Prostate gland (tissue), 2 donors: ENCODE results near the gene TMEM170B. TPM values are rescaled to one million over a fixed set of nuclear protein-coding genes. Genes with fewer than 3 reads are reported as not detected.

ENCODE experiments used
- DNase-seq: peaks from one replicate; pipeline ENCODE4 v3.0.0-alpha.2; 2019; ENCODE audit warnings: low spot score
- H3K27ac ChIP-seq, 2 donors: fragments of 200-600 bp; sonication (generic); 2 replicates each; pipeline ENCODE4 v1.5.1; 2017 to 2019
- H3K27me3 ChIP-seq: fragments of 200-600 bp; sonication (generic); replicated peaks from 2 replicates; pipeline ENCODE4 v1.5.1; 2019; ENCODE audit not compliant: insufficient read depth
- H3K36me3 ChIP-seq, 2 donors: fragments of 200-600 bp; sonication (generic); 1 replicate in 1 of 2; 2 replicates in 1 of 2; pipeline versions ENCODE4 v1.5.1 to v1.8.1; 2017 to 2019
- H3K4me1 ChIP-seq: fragments of 200-600 bp; sonication (generic); replicated peaks from 2 replicates; pipeline ENCODE4 v1.5.1; 2019
- H3K4me3 ChIP-seq, 2 donors: fragments of 200-600 bp; sonication (generic); 2 replicates each; pipeline ENCODE4 v1.5.1; 2017 to 2019
- H3K9me3 ChIP-seq: fragments of 200-600 bp; sonication (generic); 2 replicates; pipeline ENCODE4 v1.5.1; 2017
- CTCF ChIP-seq, 4 experiments: fragments of 200-600 bp in 2 of 4; fragments of 450-650 bp in 2 of 4; sonication (generic) in 2 of 4; IDR thresholded peaks; 1 replicate in 3 of 4; 2 replicates in 1 of 4; pipeline ENCODE4 v1.5.1; 2016 to 2019; ENCODE audit warnings: antibody characterized with exemption in 4 of 4, mild to moderate bottlenecking in 2 of 4, moderate library complexity in 2 of 4
- POLR2A ChIP-seq: fragments of 450-650 bp; IDR thresholded peaks from one replicate; pipeline ENCODE4 v1.6.1; 2016; ENCODE audit warnings: antibody characterized with exemption, mild to moderate bottlenecking
- POLR2AphosphoS5 ChIP-seq: sonication (generic); formaldehyde crosslinking; IDR thresholded peaks from one replicate; pipeline ENCODE4 v1.6.1; 2017; ENCODE audit warnings: antibody characterized with exemption
- WGBS: methylation state at CpG from one replicate; pipeline ENCODE4 v1.1.5; 2018; 5-methylcytosine and 5-hydroxymethylcytosine counted together
- intact Hi-C: fragments of 100-400 bp; cut with DNase I; formaldehyde crosslinking; loops from one replicate; pipeline ENCODE4 v1.14.2; 2022
- total RNA-seq, 2 donors: library from RNA; depleted of rRNA; stranded (reverse); fragments of >200 nt; gene quantifications; one replicate each; pipeline ENCODE4 v1.1.0, GENCODE V29; 2016

Gene TMEM170B
- total RNA-seq, 2 donors from 2014 or later, result 2.7 to 5.7 TPM

GRCh38 chr6:11596640-11597237, 59.2 kb downstream of the TMEM170B start:
- 82% methylated on average over 8 of the region's 8 CpGs for WGBS
- TF ChIP-seq POLR2A (no peak), CTCF (IDR thresholded peaks at IDR 0.05) (no peak), POLR2AphosphoS5 (no peak)
- Histone ChIP-seq H3K27me3 (no peaks in the 10 kb centered on the region), H3K27ac (no peak overlapping the region), H3K36me3 (no peaks in the 10 kb centered on the region), H3K4me1 (no peaks in the 10 kb centered on the region), H3K4me3 (no peak overlapping the region), H3K9me3 (no peaks in the 10 kb centered on the region)
- intact Hi-C loops, result no loop called here
- no peak for DNase-seq

- TF ChIP-seq CTCF (IDR thresholded peaks at IDR 0.05) (no peak), POLR2AphosphoS5 (no peak), POLR2A (no peak)
- H3K4me3 ChIP-seq, result no peak overlapping the region
- 75% methylated on average over 8 of the region's 8 CpGs for WGBS
- H3K4me1 ChIP-seq, result no peaks in the 10 kb centered on the region
- no peak for DNase-seq
- no peaks in the 10 kb centered on the region for H3K36me3 ChIP-seq
- H3K9me3 ChIP-seq, result no peaks in the 10 kb centered on the region
- H3K27ac ChIP-seq, result no peak overlapping the region
- no peaks in the 10 kb centered on the region for H3K27me3 ChIP-seq
- intact Hi-C loops, result no loop called here
Observed at GRCh38 chr6:11598687-11599086, 61.1 kb downstream of the TMEM170B start.

- 87% methylated on average over 7 of the region's 7 CpGs for WGBS
- no peak for TF ChIP-seq POLR2A
- no peak for TF ChIP-seq POLR2AphosphoS5
- TF ChIP-seq CTCF (IDR thresholded peaks at IDR 0.05), result no peak
- no peak overlapping the region for H3K27ac ChIP-seq
Observed at GRCh38 chr6:11600251-11600650, 62.7 kb downstream of the TMEM170B start.

GRCh38 chr6:11601776-11602605, 64.4 kb downstream of the TMEM170B start:
- Histone ChIP-seq H3K27ac (no peak overlapping the region), H3K36me3 (no peaks in the 10 kb centered on the region), H3K9me3 (no peaks in the 10 kb centered on the region), H3K4me3 (no peak overlapping the region), H3K27me3 (no peaks in the 10 kb centered on the region), H3K4me1 (peaks cover 8% of the 10 kb centered on the region)
- no peak for DNase-seq
- no peak for TF ChIP-seq POLR2A
- no peak for TF ChIP-seq POLR2AphosphoS5
- TF ChIP-seq CTCF (IDR thresholded peaks at IDR 0.05), result no peak
- WGBS, result 71% methylated on average over 7 of the region's 7 CpGs
- intact Hi-C loops, result no loop called here

More at GRCh38 chr6:11600251-11600650, 62.7 kb downstream of the TMEM170B start:
- H3K27me3 ChIP-seq, result no peaks in the 10 kb centered on the region
- DNase-seq, result no peak
- no peak overlapping the region for H3K4me3 ChIP-seq
- no peaks in the 10 kb centered on the region for H3K36me3 ChIP-seq
- H3K4me1 ChIP-seq, result no peaks in the 10 kb centered on the region
- intact Hi-C loops, result no loop called here
- H3K9me3 ChIP-seq, result no peaks in the 10 kb centered on the region
